ENCODE measurements around the gene RNF5. TPM values are rescaled to one million over a fixed set of nuclear protein-coding genes. Genes with fewer than 3 reads are reported as not detected.

Gene RNF5
- total and polyA plus RNA-seq, 10 of the 15 experiments (the other 5 are each of a cell fraction or from before 2014, with no cell fraction given) = 31.4 to 114 (median 62.8) TPM

DNA sequence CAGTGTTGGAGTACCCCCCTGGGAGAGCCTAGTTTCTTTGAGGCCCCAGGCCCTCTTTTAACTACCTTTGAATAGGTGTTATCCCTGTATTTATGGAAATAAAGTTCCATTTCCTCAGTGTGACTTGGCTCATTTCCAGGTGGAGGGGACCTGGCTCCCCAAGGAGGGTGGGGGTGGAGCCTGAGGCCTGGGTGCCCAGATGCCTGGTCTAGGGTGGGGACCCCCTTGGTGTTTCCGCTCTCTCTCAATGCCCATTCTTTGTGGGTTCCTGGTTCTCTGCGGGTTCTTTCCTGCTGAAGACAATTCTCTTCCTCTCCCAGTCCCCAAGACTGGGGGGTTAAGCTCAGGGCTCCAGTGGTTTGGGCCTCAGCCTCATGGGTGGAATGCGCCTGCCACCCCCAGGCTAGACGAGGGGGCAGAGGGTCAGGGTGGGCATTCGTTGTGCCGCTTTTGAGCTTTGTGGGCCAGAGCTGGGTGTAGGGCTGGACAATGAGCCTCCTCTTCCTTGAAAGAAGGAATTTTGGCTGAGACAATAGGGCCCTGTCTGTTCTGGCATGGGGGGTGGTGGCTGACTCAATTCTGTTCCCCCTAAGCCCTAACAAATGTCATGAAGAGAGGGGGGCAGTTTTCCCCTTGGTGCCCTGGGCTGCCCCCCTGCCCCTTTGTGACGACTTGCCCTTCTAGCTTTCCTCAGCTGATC is 14.5 kb upstream of the RNF5 start (continued):
- no peak for TF ChIP-seq IKZF1 (conservative IDR thresholded peaks at IDR 0.05)

GRCh38 chr6:32164295-32164694 is 13.9 kb upstream of the RNF5 start, which contains the start of gene EGFL8:
EGFL8 (plus strand) TSS chr6:32164595; CDS start chr6:32166166, 1,571 bp downstream.
- H3K27ac ChIP-seq (ENCODE audit: control insufficient read depth, insufficient read depth) = no peak within 1 kb of the TSS
- H3K4me2 ChIP-seq (ENCODE audit: control insufficient read depth, insufficient read depth) = no peak within 1 kb of the TSS
- POLR2A ChIA-PET = interaction anchor here (0.7 to 0.9 kb wide), 2 partner anchors 26 to 31 kb away, joined by 3 read pairs; partner anchors contain the start of gene PBX2
- FAIRE-seq (no peak), DNase-seq (ENCODE audit: low read depth, low spot score) (no peak), ATAC-seq (no peak)
- H3K4me1 ChIP-seq (ENCODE audit: control insufficient read depth, insufficient read depth, low read length) = no peaks in the 10 kb centered on the region
- H3K4me3 ChIP-seq = no peak within 1 kb of the TSS
- CTCF ChIA-PET = interaction anchor here (1.1 to 1.2 kb wide), 2 partner anchors 18 to 31 kb away, joined by 3 to 4 read pairs; no protein-coding TSS in a partner anchor
- no peak within 1 kb of the TSS for H2AFZ ChIP-seq (ENCODE audit: control insufficient read depth, low read depth, low read length)
- TF ChIP-seq POLR2A (IDR thresholded peaks at IDR 0.05; ENCODE audit: low read depth, low read length) (no peak), YBX1 (IDR thresholded peaks at IDR 0.05) (no peak), CHD4 (IDR thresholded peaks at IDR 0.05) (no peak), ELK1 (IDR thresholded peaks at IDR 0.05; ENCODE audit: low read depth, low read length) (no peak), RAD51 (IDR thresholded peaks at IDR 0.05) (no peak), PML (IDR thresholded peaks at IDR 0.05; ENCODE audit: low read length) (no peak), GABPA (IDR thresholded peaks at IDR 0.05; ENCODE audit: low read depth) (no peak), LARP7 (IDR thresholded peaks at IDR 0.05) (no peak), NKRF (conservative IDR thresholded peaks at IDR 0.05) (no peak), HDAC6 (IDR thresholded peaks at IDR 0.05; ENCODE audit: unreplicated experiment) (no peak), EP300 (IDR thresholded peaks at IDR 0.05; ENCODE audit: borderline replicate concordance in 1 of 2, control insufficient read depth in 1 of 2, low read depth in 2 of 2, low read length in 2 of 2) (no peak), PAX8 (IDR thresholded peaks at IDR 0.05) (no peak), KDM1A (IDR thresholded peaks at IDR 0.05; ENCODE audit: borderline replicate concordance) (no peak), HDAC2 (IDR thresholded peaks at IDR 0.05) (no peak), ZNF207 (IDR thresholded peaks at IDR 0.05; ENCODE audit: borderline replicate concordance) (no peak), MTA3 (IDR thresholded peaks at IDR 0.05; ENCODE audit: borderline replicate concordance, low read length) (no peak), EED (IDR thresholded peaks at IDR 0.05; ENCODE audit: low read depth) (no peak)
- TF ChIP-seq, protein P1, sequence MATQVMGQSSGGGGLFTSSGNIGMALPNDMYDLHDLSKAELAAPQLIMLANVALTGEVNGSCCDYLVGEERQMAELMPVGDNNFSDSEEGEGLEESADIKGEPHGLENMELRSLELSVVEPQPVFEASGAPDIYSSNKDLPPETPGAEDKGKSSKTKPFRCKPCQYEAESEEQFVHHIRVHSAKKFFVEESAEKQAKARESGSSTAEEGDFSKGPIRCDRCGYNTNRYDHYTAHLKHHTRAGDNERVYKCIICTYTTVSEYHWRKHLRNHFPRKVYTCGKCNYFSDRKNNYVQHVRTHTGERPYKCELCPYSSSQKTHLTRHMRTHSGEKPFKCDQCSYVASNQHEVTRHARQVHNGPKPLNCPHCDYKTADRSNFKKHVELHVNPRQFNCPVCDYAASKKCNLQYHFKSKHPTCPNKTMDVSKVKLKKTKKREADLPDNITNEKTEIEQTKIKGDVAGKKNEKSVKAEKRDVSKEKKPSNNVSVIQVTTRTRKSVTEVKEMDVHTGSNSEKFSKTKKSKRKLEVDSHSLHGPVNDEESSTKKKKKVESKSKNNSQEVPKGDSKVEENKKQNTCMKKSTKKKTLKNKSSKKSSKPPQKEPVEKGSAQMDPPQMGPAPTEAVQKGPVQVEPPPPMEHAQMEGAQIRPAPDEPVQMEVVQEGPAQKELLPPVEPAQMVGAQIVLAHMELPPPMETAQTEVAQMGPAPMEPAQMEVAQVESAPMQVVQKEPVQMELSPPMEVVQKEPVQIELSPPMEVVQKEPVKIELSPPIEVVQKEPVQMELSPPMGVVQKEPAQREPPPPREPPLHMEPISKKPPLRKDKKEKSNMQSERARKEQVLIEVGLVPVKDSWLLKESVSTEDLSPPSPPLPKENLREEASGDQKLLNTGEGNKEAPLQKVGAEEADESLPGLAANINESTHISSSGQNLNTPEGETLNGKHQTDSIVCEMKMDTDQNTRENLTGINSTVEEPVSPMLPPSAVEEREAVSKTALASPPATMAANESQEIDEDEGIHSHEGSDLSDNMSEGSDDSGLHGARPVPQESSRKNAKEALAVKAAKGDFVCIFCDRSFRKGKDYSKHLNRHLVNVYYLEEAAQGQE (IDR thresholded peaks at IDR 0.05; ENCODE audit: low read depth, low read length) = no peak
- no TSS peak for BruUV-seq (replicated peaks)
- in situ Hi-C loops (cut with MboI) (no loop called here), intact Hi-C loops (cut with micrococcal nuclease; ENCODE audit: unreplicated experiment) (no loop called here)
- H4K20me1 ChIP-seq (ENCODE audit: control insufficient read depth, insufficient read depth) = no peaks in the 10 kb centered on the region; the same call in 1 of the 2 replicates
- RAD21 ChIA-PET (ENCODE audit: unreplicated experiment) = interaction anchor here (1.1 kb wide), 1 partner anchor 31 kb away, joined by 5 read pairs; no protein-coding TSS in a partner anchor
- H3K79me2 ChIP-seq (ENCODE audit: control insufficient read depth, insufficient read depth, low read length) = no peaks in the 10 kb centered on the region
- H3K9ac ChIP-seq (ENCODE audit: control insufficient read depth, insufficient read depth, low read length) = no peak within 1 kb of the TSS
- no peaks in the 10 kb centered on the region for H3K27me3 ChIP-seq (replicated peaks in 1 of 2; ENCODE audit: control insufficient read depth in 2 of 2, insufficient read depth in 2 of 2, low read length in 1 of 2)
- SMC1A ChIA-PET (ENCODE audit: uncharacterized antibody, unreplicated experiment) = interaction anchor here (0.8 to 0.9 kb wide), 2 partner anchors 46 to 91 kb away, joined by 3 read pairs; no protein-coding TSS in a partner anchor
- H3K36me3 ChIP-seq (ENCODE audit: control insufficient read depth in 2 of 2, insufficient read depth in 2 of 2, low read length in 1 of 2) = peaks cover 0 to 3% of the 10 kb centered on the region in 2 experiments; a peak in 1 of 4 replicates
- no peaks in the 10 kb centered on the region for H3K9me3 ChIP-seq (replicated peaks; ENCODE audit: control insufficient read depth, insufficient read depth, low read length)

Data from GM12878 (cell line).